HG02678 (cell line): ENCODE data around the gene CREG2.

ENCODE experiments used
- ATAC-seq: cut with Tn5 transposase; IDR thresholded peaks from one replicate; pipeline ENCODE4 v1.9.1; 2021; ENCODE audit warnings: mild to moderate bottlenecking, moderate library complexity; ENCODE audit not compliant: unreplicated experiment

CREG2 gene

DNA sequence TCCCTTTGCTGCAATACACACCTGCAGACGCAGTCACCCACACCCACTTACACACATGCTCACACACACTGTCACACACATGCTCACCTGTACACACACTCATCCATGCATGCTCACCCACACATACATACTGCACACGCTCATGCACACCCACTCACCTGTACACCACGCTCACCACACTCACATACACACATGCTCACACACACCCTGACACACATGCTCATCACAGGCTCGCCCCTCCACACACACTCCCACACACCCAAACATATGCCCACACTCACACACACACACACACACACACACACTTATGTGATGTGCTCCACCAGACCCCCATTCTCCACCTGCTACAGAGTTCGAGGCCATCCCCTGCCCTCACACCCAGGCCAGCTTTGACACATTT lies 22.8 kb upstream of the CREG2 start:
- no peak for ATAC-seq

DNA sequence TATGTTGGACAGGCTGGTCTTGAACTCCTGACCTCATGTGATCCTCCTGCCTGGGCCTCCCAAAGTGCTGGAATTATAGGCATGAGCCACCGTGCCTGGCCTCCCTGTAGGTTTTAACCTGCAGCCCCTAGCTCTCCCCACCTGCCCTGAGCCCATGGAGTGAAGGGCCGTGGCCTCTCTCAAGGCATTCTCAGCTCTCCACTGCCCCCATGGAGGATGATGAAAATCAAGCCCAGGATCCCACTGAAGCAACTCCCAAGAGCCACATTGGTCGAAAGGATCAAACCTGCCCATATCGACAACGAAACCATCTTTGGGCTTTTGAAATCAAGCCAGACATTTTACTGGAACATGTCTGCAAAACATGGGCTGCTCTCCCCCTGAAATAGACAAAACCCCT lies 22.4 kb upstream of the CREG2 start:
- ATAC-seq, result no peak

DNA sequence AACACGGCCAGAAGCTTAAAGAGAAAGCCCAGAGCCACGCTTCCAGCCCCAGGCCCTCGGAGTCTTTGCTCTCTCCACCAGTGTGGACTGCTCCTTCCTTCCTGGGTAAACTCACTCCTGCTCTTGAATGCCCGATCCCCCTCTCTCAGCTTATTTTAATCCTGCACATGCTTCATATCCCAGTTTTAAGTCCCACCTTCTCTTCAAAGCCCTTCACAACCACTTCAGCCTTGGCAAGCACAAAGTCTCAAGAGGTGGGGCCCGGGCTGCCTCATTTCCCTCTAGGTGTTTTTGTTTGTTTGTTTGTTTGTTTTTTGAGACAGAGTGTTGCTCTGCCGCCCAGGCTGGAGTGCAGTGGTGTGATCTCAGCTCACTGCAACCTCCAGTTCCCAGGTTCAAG lies 21.6 kb upstream of the CREG2 start:
- no peak for ATAC-seq

DNA sequence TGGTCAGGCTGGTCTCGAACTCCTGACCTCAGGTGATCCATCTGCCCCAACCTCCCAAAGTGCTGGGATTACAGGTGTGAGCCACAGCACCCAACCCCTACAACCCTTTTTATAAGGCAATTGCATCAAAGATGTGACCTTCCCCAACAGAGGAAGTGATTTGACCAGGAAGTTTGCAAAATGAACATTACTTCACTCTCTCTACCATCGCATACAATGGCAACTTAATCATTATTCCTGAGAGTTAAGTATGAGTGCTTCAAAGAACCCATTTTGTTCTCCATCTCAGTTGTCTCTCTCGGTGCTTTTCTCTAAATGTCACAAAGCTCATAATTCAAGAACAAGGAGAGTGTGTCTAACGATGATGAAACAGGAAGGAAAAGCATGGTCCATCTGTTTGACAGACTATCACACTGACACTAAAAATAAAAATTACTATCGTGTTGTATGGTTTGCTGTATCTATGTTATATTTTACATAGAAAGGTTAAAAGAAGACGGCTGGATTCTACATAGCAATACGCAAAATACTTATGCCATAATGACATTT lies 18.1 kb upstream of the CREG2 start:
- no peak for ATAC-seq

DNA sequence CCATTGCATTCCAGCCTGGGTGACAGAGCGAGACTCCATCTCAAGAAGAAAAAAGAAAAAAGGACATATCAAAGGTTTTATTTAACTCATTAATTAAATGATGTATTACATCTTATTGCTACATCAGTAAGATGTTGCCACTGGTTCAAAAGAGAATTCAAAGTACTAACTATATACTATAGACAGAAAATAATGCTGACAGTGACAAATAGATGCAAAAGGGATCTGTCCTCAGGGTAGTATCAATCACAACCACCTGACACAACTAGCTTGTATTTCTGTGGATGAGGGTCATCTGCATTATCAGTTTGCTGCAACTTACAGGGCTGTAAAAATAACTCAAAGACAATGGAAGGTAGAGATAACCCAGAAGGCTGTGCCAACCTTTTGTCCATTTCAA lies 16.4 kb upstream of the CREG2 start:
- ATAC-seq, result no peak

DNA sequence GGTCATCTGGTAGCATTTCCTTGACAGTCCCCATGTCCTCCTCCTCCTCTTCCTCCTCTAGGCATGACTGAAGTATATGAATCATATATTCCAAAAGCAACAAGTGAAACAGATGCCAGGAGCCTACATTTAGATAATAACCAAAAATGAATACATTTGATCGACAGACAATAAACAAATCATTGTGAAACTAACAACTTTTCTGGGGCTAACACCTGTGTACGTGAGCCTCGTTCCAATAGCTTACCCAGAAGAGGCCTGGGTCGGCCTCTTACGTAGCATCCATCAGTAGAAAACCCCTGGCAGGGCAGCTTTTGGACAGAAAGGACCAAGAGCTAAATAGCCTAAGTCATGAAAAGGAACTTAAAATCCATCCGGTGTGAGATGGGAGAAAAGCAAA lies 15.3 kb upstream of the CREG2 start:
- no peak for ATAC-seq

DNA sequence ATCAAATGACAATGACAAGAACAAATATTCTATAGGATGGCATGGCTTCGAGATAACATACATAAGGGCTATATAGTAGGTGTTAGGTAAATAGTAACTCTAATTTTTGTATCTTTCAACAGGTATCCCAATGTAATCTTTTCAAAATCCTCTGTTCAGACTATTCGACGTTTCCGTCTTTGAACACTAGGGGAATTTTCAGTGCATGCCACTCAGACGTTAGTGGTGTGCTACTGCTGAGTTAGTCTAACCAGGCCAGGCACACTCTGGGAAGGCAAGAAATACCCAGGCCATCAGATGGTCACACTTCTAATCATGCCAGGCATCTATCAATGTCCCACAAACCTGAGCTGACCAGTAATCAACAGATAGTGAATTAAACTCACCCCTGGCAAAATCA lies 14.6 kb upstream of the CREG2 start:
- ATAC-seq, result no peak

DNA sequence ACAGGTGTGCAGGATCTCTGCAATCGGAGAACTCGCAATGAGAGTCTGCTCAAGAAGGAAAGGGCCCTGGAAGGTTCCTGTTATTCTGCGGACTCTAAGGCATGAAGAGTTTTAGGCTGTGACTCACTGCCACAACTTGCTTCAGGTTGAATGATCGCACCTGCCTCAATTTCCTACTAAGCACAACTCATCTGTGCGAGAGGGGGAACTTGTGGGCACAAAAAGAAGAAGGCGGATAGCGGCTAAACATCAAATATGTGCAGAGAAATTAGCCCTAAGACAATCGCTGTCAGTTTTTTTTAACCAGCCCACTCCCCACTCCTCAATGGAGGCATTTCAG lies 14.0 kb upstream of the CREG2 start:
- ATAC-seq, result no peak

DNA sequence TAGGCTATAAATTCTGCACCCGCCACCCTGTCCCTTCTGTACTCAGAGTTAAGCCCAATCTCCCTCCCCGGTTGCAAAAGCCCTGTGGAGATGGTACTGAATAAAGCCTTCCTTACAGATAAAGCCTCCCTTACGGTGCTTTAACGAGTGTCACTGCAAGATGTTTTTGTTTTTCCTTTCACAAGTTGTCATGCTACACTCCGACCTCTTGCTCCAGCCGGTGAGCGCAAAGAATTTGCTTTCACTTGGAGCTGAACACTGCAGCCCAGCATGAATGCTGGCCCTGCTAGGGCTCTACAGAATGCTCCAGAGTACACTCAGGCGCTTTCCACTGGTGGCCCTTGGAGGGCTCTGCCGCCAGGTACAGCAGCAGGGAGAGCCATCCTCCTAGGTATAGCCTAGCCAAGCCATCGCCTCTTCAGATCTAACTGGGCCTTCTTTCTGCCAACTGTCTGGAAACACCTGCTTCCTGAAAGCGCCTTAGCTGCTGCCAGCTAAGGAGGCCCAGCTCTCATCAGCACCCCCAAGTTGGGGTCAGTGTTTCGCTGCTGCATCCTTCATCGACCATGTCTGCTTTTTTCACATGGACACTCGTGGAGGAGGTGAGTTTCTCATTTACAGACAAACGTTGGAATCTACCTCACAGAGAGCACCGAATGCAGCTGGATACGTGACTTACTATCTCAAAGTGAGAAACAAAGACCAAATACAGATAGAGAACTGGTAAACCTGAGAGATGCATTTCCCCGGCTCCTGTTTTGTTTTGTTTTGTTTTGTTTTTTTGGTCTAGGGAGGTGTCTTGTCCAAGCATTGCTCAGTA lies 13.4 kb upstream of the CREG2 start:
- ATAC-seq, result no peak

DNA sequence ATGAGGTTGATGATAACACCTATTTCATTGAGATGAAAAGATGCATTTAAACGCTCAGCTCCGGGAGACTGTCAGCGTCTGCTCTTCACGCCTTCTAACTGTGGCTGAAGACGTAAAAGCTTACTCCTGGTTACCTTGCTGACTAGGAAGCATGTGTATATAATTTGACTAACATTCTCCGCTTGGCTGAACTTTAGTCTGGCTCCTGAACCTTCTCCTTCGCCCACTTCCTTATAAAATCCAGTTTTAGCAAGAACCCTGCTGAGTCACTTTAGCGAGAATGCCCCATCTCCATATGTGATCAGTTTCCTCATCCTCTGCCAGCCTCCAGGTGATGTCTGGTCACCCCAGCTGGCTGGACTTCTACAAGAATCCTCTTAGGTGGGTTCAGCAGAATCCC lies 12.7 kb upstream of the CREG2 start:
- ATAC-seq, result no peak

DNA sequence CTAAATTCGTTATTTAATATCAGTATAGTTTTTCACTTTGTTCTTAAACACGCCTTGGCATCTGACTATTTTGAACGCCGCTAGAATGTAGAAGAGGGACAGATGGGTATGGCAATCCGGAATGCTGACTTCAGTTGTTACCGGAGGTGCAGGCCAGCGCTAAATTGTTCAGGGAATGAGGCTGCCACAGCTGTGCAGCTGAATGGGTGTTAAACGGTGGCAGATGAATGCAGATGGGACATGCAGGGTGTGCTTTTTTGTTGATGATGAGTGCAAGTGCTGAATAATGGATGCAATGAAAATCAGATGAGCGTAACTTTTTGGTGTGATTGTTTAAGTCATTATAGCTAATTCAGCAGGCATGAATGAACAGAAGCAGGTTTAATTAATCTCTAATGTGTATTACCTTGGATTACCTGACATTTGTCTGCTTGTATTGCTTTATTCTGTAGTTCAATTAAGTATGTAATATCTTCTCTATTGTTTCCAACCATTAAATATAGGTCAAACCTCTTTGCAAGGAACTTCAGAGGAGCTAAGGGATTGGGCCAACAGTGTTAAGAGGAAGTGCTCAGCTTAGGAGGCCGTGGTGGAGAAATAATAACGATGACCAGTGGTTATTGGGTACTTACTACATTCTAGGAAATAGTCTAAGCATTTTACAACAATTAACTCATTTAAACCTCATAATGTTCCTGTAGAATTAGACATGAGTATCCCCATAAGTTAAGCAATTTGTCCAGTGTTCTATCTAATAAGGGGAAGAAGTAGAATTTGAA lies 11.9 kb upstream of the CREG2 start:
- ATAC-seq, result no peak

DNA sequence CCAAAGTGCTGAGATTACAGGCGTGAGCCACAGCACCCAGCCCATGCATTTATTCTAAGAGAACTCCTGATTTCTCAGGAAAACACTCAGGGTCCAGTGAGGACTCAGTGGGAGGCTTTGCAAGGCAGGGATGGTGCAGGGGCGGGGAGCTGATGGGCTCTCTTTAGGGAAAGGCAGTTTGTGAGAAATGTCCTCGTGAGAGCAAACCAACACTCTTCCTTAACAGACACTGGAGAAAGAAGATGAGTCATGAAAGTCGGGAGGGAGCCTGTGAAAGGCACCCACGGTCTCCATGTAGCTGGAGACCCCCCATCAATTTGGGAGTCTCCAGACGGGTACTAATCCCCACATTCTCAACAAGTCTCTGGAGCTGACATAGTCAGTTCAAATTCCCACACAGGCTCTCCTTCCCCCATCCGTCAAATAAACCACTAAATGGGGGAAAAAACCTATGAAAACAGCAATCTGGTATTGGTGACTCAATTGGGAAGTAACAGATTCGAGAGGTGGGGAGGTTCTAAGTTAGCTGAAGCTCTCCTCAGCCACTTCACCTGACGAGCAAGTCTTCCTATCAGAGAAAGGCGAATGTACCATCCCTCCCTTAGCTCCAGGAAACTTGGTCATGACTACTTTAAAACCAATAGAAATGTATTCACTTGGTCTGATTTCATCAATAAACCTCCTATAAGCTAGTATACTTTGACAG lies 11.0 kb upstream of the CREG2 start:
- ATAC-seq, result no peak

DNA sequence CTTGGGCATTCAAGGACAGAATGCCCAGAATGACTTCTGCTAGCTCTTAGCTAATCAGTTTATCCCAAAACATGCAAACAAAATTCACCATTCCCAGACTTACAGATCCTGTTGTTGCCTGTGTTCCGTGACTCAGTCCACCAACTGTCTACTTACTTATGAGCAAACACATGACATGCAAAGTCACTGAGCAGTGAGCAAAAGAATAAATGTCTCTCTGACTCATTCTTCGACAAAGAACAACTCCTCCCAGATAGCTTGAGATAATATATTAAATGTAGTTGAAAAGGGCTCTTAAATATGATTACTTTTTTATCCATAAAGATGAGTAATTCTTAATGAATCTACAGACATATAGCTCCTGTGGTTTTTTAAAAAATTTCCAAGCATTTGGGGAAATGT lies 9.0 kb upstream of the CREG2 start:
- no peak for ATAC-seq

DNA sequence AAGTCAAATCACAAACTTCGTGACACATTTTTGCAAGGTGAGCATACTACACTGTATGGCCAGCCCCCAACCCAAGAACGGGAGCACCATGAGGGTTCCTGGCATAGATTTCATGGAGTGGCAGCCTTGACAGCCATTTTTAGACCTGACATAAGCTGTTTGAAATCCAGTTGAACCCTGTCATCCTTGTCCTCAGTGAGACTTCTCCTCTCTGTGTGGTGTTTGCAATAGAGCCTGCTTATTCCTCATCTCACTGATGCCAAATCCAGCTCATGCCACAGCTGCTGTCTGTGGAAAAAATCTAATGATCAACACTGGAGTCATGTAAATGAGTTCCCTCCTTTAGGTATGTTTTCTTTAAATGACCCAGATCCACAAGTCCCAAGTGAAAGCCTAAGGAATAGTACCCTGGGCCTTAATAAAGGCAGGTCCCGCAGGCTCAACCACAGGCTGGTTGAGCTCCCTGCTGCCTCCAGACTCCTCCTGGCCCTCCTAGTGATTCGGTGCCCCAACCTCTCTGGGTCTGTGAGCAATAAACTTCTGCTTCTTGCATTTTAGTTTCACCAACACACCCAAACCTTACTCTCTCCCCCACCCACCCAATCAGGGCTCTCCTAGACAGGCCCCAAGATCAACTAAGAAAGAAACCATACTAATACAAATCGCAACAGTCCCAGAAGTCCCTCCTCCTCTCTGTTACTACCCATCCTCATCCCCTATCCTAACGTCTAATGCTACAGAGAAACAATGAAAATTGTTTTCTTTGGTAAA lies 8.4 kb upstream of the CREG2 start:
- ATAC-seq, result no peak

DNA sequence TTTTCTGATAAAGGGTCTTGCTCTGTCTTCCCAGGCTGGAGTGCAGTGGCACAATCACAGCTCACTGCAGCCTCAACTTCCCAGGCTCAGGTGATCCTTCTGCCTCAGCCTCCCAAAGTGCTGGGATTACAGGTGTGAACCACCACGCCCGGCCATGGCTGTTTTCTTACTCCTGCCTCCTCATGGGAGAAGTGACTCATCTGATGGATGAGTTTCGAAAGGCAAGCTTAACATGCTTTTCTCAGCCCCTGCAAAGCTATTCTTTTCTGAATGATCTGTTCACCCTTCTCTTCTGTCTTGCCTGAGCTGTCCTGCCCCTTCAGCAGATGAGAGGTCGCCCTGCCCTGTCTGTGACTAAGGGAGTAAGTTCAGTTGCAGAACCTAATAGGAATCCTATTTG lies 929 bp upstream of the CREG2 start:
- ATAC-seq, result no peak

DNA sequence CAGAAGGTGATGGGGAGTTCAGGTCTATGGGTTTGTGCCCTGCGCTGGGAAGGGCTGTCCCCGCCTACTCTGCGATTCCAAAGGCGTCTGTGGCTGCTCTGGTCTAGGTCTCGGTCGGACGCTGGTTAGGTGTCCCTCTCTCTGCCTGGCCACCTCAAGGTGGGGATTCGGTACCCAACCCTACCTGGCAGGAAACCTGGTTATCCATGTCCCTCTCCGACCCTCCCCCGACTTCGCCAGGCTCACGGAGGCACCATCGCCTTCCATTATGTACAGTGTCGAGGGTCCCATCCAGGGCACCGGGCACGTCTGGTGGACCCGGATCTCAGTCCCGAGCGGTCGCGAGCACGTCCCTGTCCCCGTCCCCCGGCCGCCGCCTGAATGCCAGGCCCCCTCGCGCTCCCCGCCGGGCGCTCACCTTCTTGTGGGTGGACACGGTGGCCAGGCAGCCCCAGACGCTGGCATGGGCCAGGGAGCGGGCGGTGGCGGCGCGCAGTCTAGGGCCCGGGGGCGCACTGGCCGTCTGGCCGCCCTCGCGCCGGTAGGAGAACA lies 628 bp downstream of the CREG2 start:
- ATAC-seq, result no peak

DNA sequence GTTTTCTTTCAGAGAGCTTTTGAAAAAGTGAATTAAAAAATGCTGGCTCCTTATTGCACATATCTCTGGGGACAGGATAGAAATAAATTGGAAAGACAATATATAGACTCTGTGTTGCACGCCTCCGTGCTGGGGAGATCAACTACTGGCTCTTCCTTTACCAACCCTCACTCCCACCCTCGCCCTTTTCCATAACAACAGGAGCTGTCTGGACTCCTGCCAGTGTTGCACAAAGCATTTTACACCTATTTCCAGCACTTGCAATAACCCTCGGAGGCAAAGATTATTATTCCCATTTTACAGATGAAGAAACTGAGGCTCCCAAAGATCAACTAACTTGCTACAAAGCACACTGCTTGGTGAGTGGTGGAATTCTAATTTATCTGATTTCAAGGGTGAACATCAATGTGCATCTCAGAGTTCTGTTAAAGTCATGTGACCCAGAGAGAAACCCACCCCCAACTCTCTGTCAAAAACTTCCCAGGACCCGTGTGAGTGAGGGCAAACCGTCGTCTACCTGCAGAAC lies 4.2 kb downstream of the CREG2 start:
- ATAC-seq, result no peak

DNA sequence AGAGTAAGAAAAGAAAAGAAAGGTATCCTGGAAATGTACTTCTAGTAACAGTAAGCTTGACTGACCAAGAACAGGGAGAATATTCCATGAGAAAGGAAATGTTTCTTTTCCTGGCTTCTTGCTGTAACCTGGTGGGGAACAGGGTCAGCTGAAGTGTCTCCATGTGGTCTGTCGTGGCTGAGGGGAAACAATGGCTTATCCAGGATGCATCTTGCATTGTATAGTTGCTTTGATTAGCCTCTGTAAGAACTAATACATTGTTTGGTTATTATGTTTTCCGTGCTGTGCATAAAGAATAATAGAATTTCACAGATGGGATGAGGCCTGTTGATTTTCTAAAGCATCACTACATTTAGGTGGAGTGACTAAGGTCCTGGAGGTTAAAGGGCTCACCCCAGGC lies 4.9 kb downstream of the CREG2 start:
- ATAC-seq, result no peak

DNA sequence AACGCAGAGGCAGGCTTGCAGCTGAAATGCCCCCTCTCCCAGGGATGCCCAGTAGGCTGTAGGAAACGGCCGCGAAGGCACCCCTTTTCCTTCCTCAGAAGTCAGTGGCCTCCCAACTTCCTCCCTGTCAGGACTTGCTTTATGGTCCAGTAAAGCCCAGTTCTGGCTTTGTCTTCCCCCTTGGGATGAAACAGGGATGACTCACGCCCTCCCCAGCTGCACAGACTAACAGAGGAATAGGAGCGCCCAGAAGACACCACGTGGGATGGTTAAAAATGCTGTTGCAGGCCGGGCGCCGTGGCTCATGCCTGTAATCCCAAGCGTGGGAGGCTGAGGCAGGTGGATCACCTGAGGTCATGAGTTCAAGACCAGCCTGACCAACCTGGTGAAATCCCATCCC lies 6.9 kb downstream of the CREG2 start:
- no peak for ATAC-seq

DNA sequence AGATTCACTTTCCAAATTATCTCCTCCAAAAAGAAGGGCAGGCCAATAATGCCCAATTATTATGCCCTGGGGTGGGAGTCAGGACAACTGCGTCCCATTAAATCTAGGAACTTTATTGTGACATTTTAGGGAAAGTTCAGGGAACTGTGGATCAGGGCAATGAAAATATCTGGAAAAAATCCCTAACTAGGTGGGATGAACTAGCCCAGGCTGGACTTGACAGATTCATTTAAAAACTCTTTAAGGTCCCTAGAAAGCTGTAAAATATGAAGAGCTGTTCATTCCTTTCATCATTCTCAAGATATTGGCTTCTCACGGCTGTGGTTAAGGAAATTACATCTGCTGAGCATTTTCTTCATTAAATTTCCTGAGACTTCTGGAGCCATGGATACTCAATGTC lies 8.2 kb downstream of the CREG2 start:
- ATAC-seq, result no peak
